ENCODE measurements around the gene OR51A2.

OR51A2 gene

DNA sequence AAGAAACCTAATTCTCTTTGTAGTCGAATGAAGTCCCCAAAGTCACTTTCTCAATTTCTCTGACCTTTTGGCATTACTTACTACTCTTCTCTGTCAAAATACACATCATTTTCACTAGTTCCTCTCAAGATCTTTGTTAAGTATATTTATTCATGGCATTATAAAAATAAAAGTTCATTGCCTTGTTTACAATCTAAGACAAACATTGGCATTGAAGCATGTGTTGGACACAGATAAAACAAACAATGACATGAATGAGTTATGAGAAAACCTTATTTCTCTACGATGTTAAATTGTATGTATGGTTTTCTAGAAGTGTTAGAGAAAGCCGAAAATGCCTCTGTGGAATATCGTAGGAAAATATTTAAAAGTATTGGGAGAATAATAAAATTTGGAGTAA lies 22.8 kb downstream of the OR51A2 start:
- H3K27ac ChIP-seq (ENCODE audit: extremely low read depth, low read depth, low read length): no peak overlapping the region
- no peaks in the 10 kb centered on the region for H3K9me3 ChIP-seq (ENCODE audit: control insufficient read depth, insufficient read depth, low read depth, low read length)
- ChIA-PET CTCF (no interaction called here), POLR2A (no interaction called here)
- H3K36me3 ChIP-seq (ENCODE audit: control insufficient read depth in 2 of 2, insufficient read depth in 1 of 2, low read length in 2 of 2): no peaks in the 10 kb centered on the region
- no peaks in the 10 kb centered on the region for H3K4me1 ChIP-seq (ENCODE audit: control insufficient read depth, insufficient read depth, low read length)
- H3K4me3 ChIP-seq (ENCODE audit: low read depth, low read length): no peak overlapping the region
- no peak for TF ChIP-seq ZNF626 (tag by site-specific recombination; IDR thresholded peaks at IDR 0.05)

GRCh38 chr11:4926608-4927007 lies 28.9 kb downstream of the OR51A2 start:
- no peak for TF ChIP-seq ZSCAN30 (tag by site-specific recombination; IDR thresholded peaks at IDR 0.05)
- TF ChIP-seq TSHZ1 (tag by site-specific recombination; IDR thresholded peaks at IDR 0.05; ENCODE audit: borderline replicate concordance): no peak
- no peak for TF ChIP-seq ZNF398 (tag by site-specific recombination; IDR thresholded peaks at IDR 0.05)
- TF ChIP-seq, protein P1, sequence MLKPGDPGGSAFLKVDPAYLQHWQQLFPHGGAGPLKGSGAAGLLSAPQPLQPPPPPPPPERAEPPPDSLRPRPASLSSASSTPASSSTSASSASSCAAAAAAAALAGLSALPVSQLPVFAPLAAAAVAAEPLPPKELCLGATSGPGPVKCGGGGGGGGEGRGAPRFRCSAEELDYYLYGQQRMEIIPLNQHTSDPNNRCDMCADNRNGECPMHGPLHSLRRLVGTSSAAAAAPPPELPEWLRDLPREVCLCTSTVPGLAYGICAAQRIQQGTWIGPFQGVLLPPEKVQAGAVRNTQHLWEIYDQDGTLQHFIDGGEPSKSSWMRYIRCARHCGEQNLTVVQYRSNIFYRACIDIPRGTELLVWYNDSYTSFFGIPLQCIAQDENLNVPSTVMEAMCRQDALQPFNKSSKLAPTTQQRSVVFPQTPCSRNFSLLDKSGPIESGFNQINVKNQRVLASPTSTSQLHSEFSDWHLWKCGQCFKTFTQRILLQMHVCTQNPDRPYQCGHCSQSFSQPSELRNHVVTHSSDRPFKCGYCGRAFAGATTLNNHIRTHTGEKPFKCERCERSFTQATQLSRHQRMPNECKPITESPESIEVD (tag by site-specific recombination; IDR thresholded peaks at IDR 0.05): no peak
- no peak for TF ChIP-seq ZNF239 (tag by site-specific recombination; IDR thresholded peaks at IDR 0.05)
- TF ChIP-seq ZNF16 (tag by site-specific recombination; IDR thresholded peaks at IDR 0.05; ENCODE audit: low read depth): no peak
- no peak for TF ChIP-seq ZNF623 (tag by site-specific recombination; IDR thresholded peaks at IDR 0.05)
- TF ChIP-seq MEIS1 (CRISPR knock-in tag; IDR thresholded peaks at IDR 0.05; ENCODE audit: borderline replicate concordance): no peak
- TF ChIP-seq, protein P2, sequence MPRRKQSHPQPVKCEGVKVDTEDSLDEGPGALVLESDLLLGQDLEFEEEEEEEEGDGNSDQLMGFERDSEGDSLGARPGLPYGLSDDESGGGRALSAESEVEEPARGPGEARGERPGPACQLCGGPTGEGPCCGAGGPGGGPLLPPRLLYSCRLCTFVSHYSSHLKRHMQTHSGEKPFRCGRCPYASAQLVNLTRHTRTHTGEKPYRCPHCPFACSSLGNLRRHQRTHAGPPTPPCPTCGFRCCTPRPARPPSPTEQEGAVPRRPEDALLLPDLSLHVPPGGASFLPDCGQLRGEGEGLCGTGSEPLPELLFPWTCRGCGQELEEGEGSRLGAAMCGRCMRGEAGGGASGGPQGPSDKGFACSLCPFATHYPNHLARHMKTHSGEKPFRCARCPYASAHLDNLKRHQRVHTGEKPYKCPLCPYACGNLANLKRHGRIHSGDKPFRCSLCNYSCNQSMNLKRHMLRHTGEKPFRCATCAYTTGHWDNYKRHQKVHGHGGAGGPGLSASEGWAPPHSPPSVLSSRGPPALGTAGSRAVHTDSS (tag by site-specific recombination; IDR thresholded peaks at IDR 0.05): no peak
- no peak for TF ChIP-seq ZNF132 (tag by site-specific recombination; IDR thresholded peaks at IDR 0.05; ENCODE audit: borderline replicate concordance)
- no peak for TF ChIP-seq ZBTB20 (tag by site-specific recombination; IDR thresholded peaks at IDR 0.05)
- no peak for TF ChIP-seq ZNF501 (tag by site-specific recombination; IDR thresholded peaks at IDR 0.05)
- no peak for TF ChIP-seq KLF16 (tag by site-specific recombination; IDR thresholded peaks at IDR 0.05)
- no peak for TF ChIP-seq ZNF571 (tag by site-specific recombination; IDR thresholded peaks at IDR 0.05)
- TF ChIP-seq, protein P3, sequence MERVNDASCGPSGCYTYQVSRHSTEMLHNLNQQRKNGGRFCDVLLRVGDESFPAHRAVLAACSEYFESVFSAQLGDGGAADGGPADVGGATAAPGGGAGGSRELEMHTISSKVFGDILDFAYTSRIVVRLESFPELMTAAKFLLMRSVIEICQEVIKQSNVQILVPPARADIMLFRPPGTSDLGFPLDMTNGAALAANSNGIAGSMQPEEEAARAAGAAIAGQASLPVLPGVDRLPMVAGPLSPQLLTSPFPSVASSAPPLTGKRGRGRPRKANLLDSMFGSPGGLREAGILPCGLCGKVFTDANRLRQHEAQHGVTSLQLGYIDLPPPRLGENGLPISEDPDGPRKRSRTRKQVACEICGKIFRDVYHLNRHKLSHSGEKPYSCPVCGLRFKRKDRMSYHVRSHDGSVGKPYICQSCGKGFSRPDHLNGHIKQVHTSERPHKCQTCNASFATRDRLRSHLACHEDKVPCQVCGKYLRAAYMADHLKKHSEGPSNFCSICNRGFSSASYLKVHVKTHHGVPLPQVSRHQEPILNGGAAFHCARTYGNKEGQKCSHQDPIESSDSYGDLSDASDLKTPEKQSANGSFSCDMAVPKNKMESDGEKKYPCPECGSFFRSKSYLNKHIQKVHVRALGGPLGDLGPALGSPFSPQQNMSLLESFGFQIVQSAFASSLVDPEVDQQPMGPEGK (tag by site-specific recombination; IDR thresholded peaks at IDR 0.05): no peak
- TF ChIP-seq ZBTB6 (tag by site-specific recombination; IDR thresholded peaks at IDR 0.05): no peak
- no peak for TF ChIP-seq SP7 (tag by site-specific recombination; IDR thresholded peaks at IDR 0.05)
- no peak for TF ChIP-seq ZNF140 (tag by site-specific recombination; IDR thresholded peaks at IDR 0.05)
- TF ChIP-seq ZNF394 (tag by site-specific recombination; IDR thresholded peaks at IDR 0.05; ENCODE audit: borderline replicate concordance): no peak
- TF ChIP-seq ZBTB8A (tag by site-specific recombination; IDR thresholded peaks at IDR 0.05): no peak
- H3K9me3 ChIP-seq (ENCODE audit: control insufficient read depth, insufficient read depth, low read depth, low read length): no peaks in the 10 kb centered on the region
- no peaks in the 10 kb centered on the region for H3K36me3 ChIP-seq (ENCODE audit: control insufficient read depth in 2 of 2, insufficient read depth in 1 of 2, low read length in 2 of 2)
- no peak overlapping the region for H3K4me3 ChIP-seq (ENCODE audit: low read depth, low read length)
- ChIA-PET CTCF (interaction anchor here (0.6 to 0.8 kb wide), 2 partner anchors 300 to 878 kb away, joined by 3 to 4 read pairs; no protein-coding TSS in a partner anchor), POLR2A (no interaction called here)
- H3K4me1 ChIP-seq (ENCODE audit: control insufficient read depth, insufficient read depth, low read length): no peaks in the 10 kb centered on the region
- no peak overlapping the region for H3K27ac ChIP-seq (ENCODE audit: extremely low read depth, low read depth, low read length)
